Karpas-422 (cell line): ENCODE measurements around the gene FOXA2. TPM values are rescaled to one million over a fixed set of nuclear protein-coding genes. Genes with fewer than 3 reads are reported as not detected.

Source experiments
- DNase-seq: peaks from one replicate; pipeline ENCODE4 v3.0.0-alpha.2; 2015
- H2AFZ ChIP-seq: fragments of 200-600 bp; sonication (generic); 2 replicates; pipeline ENCODE4 v1.6.1; 2014; ENCODE audit warnings: antibody characterized with exemption, low read length, mixed read lengths
- H3K27ac ChIP-seq: fragments of 200-600 bp; sonication (generic); 2 replicates; pipeline ENCODE4 v1.5.1; 2014; ENCODE audit warnings: mild to moderate bottlenecking, low read length, moderate library complexity
- H3K27me3 ChIP-seq: fragments of 200-600 bp; sonication (generic); 2 replicates; pipeline ENCODE4 v1.6.1; 2014; ENCODE audit warnings: low read length, mixed read lengths
- H3K36me3 ChIP-seq: fragments of 200-600 bp; sonication (generic); 2 replicates; pipeline ENCODE4 v1.6.1; 2014; ENCODE audit warnings: low read length, mixed read lengths; ENCODE audit not compliant: insufficient read depth
- H3K4me1 ChIP-seq: fragments of 200-600 bp; sonication (generic); 2 replicates; pipeline ENCODE4 v1.6.1; 2014; ENCODE audit warnings: mild to moderate bottlenecking, low read length, mixed read lengths
- H3K4me2 ChIP-seq: fragments of 200-600 bp; sonication (generic); 2 replicates; pipeline ENCODE4 v1.6.1; 2014; ENCODE audit warnings: low read length, low read depth, mild to moderate bottlenecking; ENCODE audit not compliant: poor library complexity, severe bottlenecking
- H3K4me3 ChIP-seq: fragments of 200-600 bp; sonication (generic); 2 replicates; pipeline ENCODE4 v1.5.1; 2014; ENCODE audit warnings: mild to moderate bottlenecking, antibody characterized with exemption, low read length, mixed read lengths
- H3K79me2 ChIP-seq: fragments of 200-600 bp; sonication (generic); 2 replicates; pipeline ENCODE4 v1.6.1; 2014; ENCODE audit warnings: mild to moderate bottlenecking, low read length, mixed read lengths
- H3K9ac ChIP-seq: fragments of 200-600 bp; sonication (generic); 2 replicates; pipeline ENCODE4 v1.6.0; 2014; ENCODE audit warnings: low read length
- H3K9me2 ChIP-seq: fragments of 200-600 bp; sonication (generic), shearing (Covaris generic); replicated peaks from 2 replicates; pipeline ENCODE4 v1.6.0; 2014; ENCODE audit warnings: mild to moderate bottlenecking, low read length, moderate library complexity; ENCODE audit not compliant: insufficient read depth
- H3K9me3 ChIP-seq: fragments of 300-700, 200-600 bp; sonication (generic); 2 replicates; pipeline ENCODE4 v1.6.1; 2014; ENCODE audit warnings: low read length, mixed read lengths
- H4K20me1 ChIP-seq: fragments of 200-600 bp; sonication (generic); 2 replicates; pipeline ENCODE4 v1.6.1; 2014; ENCODE audit warnings: mild to moderate bottlenecking, antibody characterized with exemption, low read length, low read depth; ENCODE audit not compliant: insufficient read depth
- total RNA-seq: library from RNA; depleted of rRNA; stranded (reverse); fragments of >200 nt; shearing (Covaris generic); gene quantifications from 2 replicates; pipeline ENCODE4 v1.2.3, GENCODE V29; 2014; ENCODE audit warnings: low replicate concordance

Gene FOXA2
- total RNA-seq, 1 experiment from 2014 or later = not detected

DNA sequence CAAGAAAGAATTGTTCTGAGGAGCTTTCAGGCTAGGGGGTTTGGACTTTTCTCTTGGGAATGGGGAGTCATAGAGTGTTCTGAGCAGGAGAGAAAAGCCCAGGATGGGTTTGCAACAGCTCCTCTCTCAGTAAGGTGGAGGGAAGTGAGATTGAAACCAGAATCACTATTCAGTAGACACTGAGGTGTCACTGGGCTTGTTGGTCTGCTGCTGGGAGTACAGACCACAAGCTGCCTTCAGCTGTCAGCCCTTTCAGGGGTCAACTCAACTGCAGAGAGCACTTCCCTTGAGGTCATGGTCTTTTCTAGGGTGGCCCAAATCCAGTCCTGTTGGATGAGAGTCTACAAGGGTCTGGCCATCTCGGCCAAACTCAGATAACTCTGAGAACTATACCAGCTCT is 12.9 kb upstream of the FOXA2 start:
- H3K79me2 ChIP-seq = no peaks in the 10 kb centered on the region
- no peak overlapping the region for H2AFZ ChIP-seq
- no peak overlapping the region for H3K27ac ChIP-seq
- H3K9ac ChIP-seq = no peak overlapping the region
- H3K9me2 ChIP-seq = no peaks in the 10 kb centered on the region
- H3K9me3 ChIP-seq = no peaks in the 10 kb centered on the region
- no peaks in the 10 kb centered on the region for H3K27me3 ChIP-seq
- no peaks in the 10 kb centered on the region for H4K20me1 ChIP-seq
- H3K4me2 ChIP-seq = no peak overlapping the region
- no peak overlapping the region for H3K4me3 ChIP-seq
- no peaks in the 10 kb centered on the region for H3K36me3 ChIP-seq
- no peak for DNase-seq
- H3K4me1 ChIP-seq = peaks cover 4% of the 10 kb centered on the region

DNA sequence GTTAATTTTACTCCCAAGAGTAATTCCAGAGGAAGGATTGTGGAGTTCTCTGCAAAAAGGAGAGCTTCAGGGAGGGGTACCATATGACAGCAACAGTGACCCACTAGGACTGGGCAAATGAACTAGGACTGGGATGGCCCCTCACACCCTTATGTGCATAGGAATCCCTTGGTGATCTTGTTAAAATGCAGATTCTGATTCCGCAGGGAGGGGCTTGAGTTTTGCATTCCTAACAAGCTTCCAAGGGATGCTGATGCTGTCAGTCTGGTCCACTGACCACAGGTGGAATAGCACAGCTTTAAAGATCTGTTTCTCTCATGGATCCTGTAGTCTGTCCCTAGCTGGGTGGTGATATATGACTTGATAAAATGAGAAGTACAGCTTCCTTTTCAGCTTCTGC is 6.3 kb upstream of the FOXA2 start:
- Histone ChIP-seq H3K9me2 (no peaks in the 10 kb centered on the region), H3K4me2 (no peak overlapping the region), H3K27me3 (no peaks in the 10 kb centered on the region), H3K4me3 (no peak overlapping the region), H2AFZ (no peak overlapping the region), H3K4me1 (no peaks in the 10 kb centered on the region), H3K36me3 (no peaks in the 10 kb centered on the region), H3K9me3 (no peaks in the 10 kb centered on the region), H4K20me1 (no peaks in the 10 kb centered on the region), H3K27ac (no peak overlapping the region), H3K9ac (no peak overlapping the region), H3K79me2 (no peaks in the 10 kb centered on the region)
- no peak for DNase-seq

DNA sequence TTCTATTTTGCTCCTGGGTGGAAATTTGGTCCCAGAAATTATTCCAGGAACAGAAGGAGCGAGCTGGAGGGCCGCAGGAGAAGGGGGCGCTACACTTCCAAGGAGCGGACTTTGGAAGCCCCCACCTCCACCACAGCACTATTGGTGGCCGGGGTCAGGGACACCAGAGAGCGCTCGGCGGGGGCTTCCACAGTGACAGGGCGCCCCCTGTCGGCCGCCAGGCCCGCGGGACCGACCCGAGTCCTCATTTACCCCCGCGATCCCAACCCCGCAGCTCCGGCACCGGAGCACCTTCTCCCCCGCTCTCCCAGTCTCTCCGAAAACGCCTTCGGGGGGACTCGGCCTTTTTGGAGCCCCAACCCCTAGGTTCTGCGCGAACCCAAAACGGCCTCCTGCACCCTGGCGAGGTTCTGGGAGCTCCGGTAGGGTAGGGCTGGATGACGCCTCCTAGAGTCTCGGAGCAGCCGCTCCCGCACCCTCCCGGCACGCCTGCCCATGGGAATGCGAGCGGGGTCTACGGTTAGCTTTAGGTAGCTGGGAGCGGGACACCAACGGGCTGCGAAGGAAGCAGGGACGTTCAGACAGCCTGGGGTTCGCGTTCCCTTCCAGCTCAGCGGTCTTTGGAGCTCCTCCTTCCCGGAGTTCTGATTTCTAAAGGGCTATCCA is 2.4 kb upstream of the FOXA2 start:
- Histone ChIP-seq H3K4me2 (no peak overlapping the region), H3K9me2 (no peaks in the 10 kb centered on the region), H3K4me3 (no peak overlapping the region), H3K79me2 (no peaks in the 10 kb centered on the region), H3K9me3 (no peaks in the 10 kb centered on the region), H3K4me1 (no peaks in the 10 kb centered on the region), H2AFZ (no peak overlapping the region), H3K27ac (no peak overlapping the region), H4K20me1 (no peaks in the 10 kb centered on the region), H3K36me3 (no peaks in the 10 kb centered on the region), H3K27me3 (no peaks in the 10 kb centered on the region), H3K9ac (no peak overlapping the region)
- DNase-seq = peak; percentile 71

DNA sequence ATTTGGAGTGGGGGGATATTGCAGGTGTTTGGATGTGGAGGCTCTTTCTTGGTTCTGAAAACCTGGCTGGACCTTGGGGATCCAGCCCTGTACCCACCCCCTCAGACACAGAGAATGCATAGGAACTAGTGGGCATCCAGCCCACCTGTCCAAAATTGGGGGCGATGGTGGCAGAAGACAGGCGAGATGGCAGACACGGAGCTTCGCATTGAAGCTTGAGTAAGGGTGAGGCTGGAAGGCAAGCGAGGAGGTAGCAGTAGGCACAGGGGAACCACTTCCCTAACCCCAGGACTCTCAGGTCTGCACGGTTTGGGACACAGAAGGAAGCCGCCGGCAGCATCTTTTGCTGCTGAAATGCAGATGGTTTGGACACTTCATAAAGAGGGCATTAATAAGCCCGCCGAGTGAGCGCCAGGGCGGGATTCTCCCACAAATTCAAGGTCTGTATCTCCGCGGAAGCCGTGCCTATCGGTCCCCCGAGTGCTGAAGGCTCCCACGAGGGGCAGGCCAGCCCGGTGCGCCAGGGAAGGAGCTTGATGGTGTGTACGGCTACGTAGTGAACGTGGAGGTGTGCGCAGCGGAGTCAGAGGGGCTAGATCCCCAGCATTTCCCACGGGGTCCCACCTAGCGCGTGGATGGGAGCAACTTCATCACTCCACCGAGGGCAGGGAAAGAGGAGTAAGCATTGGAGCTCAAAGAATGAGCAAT is 1.6 kb upstream of the FOXA2 start:
- H3K4me2 ChIP-seq = no peak overlapping the region
- H3K4me1 ChIP-seq = no peaks in the 10 kb centered on the region
- no peaks in the 10 kb centered on the region for H3K9me2 ChIP-seq
- no peaks in the 10 kb centered on the region for H3K9me3 ChIP-seq
- H3K79me2 ChIP-seq = no peaks in the 10 kb centered on the region
- H3K36me3 ChIP-seq = no peaks in the 10 kb centered on the region
- no peak overlapping the region for H3K4me3 ChIP-seq
- no peak overlapping the region for H3K9ac ChIP-seq
- H4K20me1 ChIP-seq = no peaks in the 10 kb centered on the region
- DNase-seq = no peak
- no peak overlapping the region for H2AFZ ChIP-seq
- no peaks in the 10 kb centered on the region for H3K27me3 ChIP-seq
- no peak overlapping the region for H3K27ac ChIP-seq

DNA sequence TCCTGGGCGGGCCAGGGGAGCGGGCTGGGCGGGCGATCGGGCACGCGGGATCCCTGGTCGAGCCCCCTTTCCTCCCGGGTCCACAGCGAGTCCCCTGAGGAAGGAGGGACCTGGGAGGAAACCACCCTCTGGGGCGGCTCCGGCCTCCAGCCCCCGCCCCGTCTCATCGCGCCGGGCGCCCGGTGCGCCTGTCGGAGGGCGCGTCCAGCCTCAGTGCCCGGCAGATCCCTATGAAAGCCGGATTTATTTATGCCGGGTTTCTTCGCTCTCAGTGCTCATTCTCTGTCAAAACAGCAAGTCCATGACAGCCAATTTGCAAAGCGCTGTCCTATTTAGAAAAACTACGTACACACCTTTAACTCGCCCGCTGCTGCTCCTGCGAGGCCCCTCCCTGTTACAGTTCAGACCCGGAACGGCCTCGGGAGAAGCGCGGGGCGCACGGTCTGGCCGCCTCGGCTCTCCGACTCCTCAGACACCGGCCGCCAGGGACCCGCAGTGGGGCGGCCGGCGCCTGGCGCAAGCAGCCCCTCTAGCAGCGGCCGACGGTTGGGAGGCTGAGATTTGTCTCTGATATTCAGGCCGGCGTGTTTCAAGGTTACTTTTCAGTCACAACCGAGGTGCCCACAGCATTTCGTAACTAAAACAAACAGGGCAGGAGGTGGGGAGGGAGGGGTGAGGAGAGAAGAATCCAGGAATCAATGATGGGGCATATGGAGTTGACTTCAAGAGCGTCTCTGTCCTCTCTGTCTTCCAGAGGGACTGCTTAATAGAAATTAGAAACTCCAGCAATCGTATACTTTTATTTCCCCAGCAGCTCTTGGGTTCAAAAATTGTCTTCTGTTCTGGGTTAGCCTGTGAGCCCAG is 782 bp upstream of the FOXA2 start:
- H3K9ac ChIP-seq = no peak overlapping the region
- no peak overlapping the region for H3K4me3 ChIP-seq
- H3K79me2 ChIP-seq = no peaks in the 10 kb centered on the region
- H3K9me2 ChIP-seq = no peaks in the 10 kb centered on the region
- H3K27me3 ChIP-seq = no peaks in the 10 kb centered on the region
- H2AFZ ChIP-seq = no peak overlapping the region
- DNase-seq = no peak
- no peak overlapping the region for H3K27ac ChIP-seq
- no peak overlapping the region for H3K4me2 ChIP-seq
- no peaks in the 10 kb centered on the region for H3K4me1 ChIP-seq
- no peaks in the 10 kb centered on the region for H4K20me1 ChIP-seq
- H3K9me3 ChIP-seq = no peaks in the 10 kb centered on the region
- H3K36me3 ChIP-seq = no peaks in the 10 kb centered on the region

DNA sequence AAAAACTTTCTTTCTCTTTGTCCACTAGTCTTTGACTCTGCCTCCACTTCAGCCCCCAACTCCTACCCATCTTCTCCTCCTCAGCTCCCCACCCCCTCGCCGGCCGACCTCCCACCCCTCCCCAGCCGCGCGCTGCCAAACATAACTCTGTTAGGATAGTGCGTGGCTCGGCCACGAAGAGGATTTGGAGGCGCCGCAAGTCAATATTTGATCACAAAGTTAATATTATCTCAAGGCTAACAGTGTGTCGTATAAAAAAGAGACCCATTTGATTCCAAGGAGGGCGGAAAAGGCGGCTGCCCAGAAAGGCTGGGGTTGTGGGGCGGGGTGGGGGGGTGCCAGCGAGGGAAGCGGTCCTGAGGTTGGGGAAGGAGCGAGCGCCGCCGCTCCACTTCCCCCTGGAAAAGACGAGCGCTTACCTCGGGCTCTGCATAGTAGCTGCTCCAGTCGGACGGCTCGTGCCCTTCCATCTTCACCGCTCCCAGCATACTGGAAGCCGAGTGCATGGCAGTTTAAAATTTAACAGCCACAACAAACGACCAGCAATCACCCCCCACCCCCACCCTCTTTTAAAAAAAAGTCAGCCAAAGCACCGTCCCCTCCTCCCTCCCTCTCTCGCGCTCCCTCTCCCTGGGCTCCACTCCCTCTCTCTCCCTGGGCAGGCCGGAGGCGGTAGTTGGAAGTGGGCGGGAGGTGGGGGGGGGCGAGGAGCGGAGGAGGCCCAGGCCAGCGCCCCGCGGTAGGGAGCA is 425 bp downstream of the FOXA2 start:
- Histone ChIP-seq H3K36me3 (no peaks in the 10 kb centered on the region), H3K4me3 (no peak overlapping the region), H3K9me3 (no peaks in the 10 kb centered on the region), H4K20me1 (no peaks in the 10 kb centered on the region), H3K9ac (no peak overlapping the region), H3K27me3 (no peaks in the 10 kb centered on the region), H3K4me1 (no peaks in the 10 kb centered on the region), H3K9me2 (no peaks in the 10 kb centered on the region), H3K4me2 (no peak overlapping the region), H3K27ac (no peak overlapping the region), H3K79me2 (no peaks in the 10 kb centered on the region), H2AFZ (no peak overlapping the region)
- no peak for DNase-seq

DNA sequence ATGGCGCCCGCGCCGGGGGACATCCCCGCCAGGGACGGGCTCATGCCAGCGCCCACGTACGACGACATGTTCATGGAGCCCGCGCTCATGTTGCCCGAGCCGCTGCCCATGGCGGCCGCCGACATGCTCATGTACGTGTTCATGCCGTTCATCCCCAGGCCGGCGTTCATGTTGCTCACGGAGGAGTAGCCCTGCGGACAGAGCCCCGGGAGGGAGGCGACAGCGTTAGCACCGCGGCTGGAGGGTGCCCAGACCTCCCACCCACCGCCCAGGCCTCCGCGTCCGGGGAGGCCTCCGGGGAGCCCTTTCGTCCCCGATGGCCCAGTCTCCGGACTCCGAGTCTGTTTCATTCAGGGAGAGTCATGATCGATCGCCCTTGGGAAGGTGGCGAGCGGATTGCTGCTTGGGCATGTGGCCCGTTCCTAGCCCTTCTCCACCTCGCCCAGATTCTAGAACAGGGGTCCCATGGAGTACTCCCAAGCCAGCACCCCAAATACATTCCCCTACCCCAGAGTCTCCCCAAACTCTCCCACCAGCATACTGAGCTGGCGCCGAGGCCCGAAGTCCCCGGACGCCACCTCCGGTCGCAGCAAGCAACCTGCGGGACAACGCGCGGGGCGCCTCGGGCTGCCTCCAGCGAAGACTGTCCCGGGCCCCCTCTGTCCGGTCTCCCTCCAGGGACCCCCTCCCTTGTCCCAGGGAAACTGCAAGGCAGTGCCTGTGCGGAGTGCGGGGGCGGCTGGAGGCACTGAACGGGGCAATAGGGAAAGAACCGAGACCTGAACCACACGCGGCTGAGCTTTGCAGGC is 1.2 kb downstream of the FOXA2 start:
- H3K36me3 ChIP-seq = no peaks in the 10 kb centered on the region
- H3K9me2 ChIP-seq = no peaks in the 10 kb centered on the region
- H3K79me2 ChIP-seq = no peaks in the 10 kb centered on the region
- H2AFZ ChIP-seq = no peak overlapping the region
- no peak overlapping the region for H3K4me2 ChIP-seq
- DNase-seq = no peak
- H3K27ac ChIP-seq = no peak overlapping the region
- no peaks in the 10 kb centered on the region for H3K27me3 ChIP-seq
- no peak overlapping the region for H3K4me3 ChIP-seq
- H4K20me1 ChIP-seq = no peaks in the 10 kb centered on the region
- no peak overlapping the region for H3K9ac ChIP-seq
- H3K4me1 ChIP-seq = no peaks in the 10 kb centered on the region
- no peaks in the 10 kb centered on the region for H3K9me3 ChIP-seq
